Transverse colon (tissue), 3 donors: ENCODE measurements around the gene ITGB3BP.

Experiments used
- CTCF ChIP-seq, 5 experiments: fragments of 200-600 bp in 3 of 5; fragments of 450-650 bp in 2 of 5; sonication (generic) in 3 of 5; IDR thresholded peaks; 1 replicate in 2 of 5; 2 replicates in 3 of 5; pipeline ENCODE4 v1.5.1; 2016 to 2017; ENCODE audit warnings: antibody characterized with exemption in 5 of 5, inconsistent platforms in 3 of 5, mild to moderate bottlenecking in 2 of 5, moderate library complexity in 1 of 5
- EP300 ChIP-seq: sonication (generic); formaldehyde crosslinking; IDR thresholded peaks from one replicate; pipeline ENCODE4 v1.6.1; 2017; ENCODE audit warnings: antibody characterized with exemption, low read depth
- POLR2A ChIP-seq: fragments of 450-650 bp; IDR thresholded peaks from one replicate; pipeline ENCODE4 v1.6.1; 2016; ENCODE audit warnings: antibody characterized with exemption, mild to moderate bottlenecking, moderate library complexity

GRCh38 chr1:63524201-63524600 is 1.2 kb upstream of the ITGB3BP start:
- no peak for TF ChIP-seq CTCF (IDR thresholded peaks at IDR 0.05)
- no peak for TF ChIP-seq POLR2A
- no peak for TF ChIP-seq EP300
